DMS 273 treated with DMSO at 0.1 percent for 48 hours (cell line): ENCODE data around the gene FAM171A1.
"Not testable (repeated sequence)": the region's sequence is repeated elsewhere in the genome, so short reads cannot be mapped to it uniquely, and the experiment has no call there.

Experiments used
- DNase-seq: peaks from one replicate; lab custom pipeline; 2025; lab: John Stamatoyannopoulos, UW

Gene FAM171A1

DNA sequence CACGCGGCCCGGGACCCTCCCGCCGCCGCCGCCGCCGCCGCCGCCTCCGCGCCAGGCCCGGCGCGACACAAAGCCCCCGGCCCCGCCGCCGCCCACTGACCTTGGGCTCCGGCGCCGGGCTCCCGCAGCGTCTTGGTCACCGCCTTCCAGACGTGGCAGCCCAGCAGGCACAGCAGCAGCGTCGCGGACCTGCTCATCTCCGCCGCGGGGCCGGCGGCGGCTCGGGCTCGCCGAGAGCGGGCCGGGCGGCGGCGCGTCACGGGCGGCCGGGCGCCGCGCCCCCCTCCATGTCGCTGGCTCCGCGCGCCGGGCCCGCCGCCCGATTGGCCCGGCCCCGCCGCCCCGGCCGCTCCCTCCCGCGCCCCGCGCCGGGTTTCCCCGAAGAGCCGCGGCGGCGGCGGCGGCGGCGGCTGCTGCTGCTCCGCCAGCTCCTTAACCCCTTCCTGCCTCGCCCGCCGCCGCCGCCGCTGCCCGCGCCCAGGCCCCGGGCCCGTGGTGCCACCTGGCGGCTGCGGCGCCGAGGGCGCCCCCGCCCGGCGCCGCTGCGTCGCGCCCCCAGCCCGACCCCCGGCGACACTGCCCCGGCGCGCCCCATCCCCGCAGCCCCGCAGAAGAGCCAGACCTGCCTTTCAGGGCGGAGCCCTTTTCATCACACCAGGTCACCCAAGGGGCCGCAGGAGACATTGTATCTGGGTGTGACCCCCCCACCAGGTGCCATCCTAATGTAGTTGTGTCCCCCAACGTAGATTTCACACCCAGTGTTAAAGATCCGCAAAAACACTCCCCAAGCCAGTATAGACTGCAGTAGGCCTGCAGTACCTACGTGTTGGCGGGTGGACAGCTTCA is at the start of gene FAM171A1:
FAM171A1 (minus strand) TSS at position 434 of the 846 bp plus-strand sequence; CDS start at position 197, 237 bp downstream.
- no peak for DNase-seq

DNA sequence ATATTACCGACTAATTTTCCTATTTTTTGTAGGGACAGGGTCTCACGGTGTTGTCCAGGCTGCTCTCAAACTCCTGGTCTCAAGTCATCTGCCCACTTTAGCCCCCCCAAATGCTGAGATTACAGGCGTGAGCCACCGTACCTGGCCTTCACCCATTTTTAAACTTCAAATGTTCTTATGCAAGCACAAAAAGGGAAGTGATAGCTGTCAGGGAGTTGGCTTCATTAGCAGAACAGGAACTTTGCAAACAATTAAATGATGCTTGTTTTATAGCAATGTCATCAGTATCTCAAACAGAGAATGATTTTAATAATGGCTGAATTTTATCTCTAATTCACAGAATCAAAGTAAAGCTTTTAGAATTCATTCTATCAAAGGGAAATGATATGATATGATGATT is 49.8 kb upstream of the FAM171A1 start:
- no peak for DNase-seq

DNA sequence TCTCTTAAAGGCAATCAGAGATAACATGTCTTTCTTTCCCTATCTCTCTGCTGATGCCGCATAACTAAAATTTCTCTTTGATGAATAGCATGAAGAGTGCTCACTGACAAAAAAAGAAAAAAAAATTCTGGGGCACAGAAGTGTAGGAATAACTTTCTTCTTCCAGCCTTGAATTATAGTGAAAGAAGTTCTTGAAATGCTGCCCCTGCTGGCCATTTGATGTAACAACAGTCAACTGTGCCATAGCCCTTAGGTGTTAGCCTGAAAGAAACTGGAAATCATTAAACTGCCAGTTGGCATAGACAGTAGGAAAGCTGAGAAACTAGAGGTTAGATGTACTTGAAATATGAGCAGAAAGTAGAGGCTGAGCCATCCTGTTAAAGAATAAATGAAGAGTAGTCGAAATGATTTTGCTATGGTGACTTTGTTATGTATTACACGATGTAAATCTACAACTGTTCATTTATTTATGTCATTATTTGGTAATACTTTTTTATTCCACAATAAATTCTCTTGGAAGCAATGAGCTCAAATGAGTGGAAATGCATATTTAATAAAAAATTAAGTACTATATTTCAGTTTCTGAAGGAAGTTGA is 48.3 kb upstream of the FAM171A1 start:
- peak; percentile 8 for DNase-seq

- no peak for DNase-seq
Measured at GRCh38 chr10:15416034-15416433, 44.9 kb upstream of the FAM171A1 start.

DNA sequence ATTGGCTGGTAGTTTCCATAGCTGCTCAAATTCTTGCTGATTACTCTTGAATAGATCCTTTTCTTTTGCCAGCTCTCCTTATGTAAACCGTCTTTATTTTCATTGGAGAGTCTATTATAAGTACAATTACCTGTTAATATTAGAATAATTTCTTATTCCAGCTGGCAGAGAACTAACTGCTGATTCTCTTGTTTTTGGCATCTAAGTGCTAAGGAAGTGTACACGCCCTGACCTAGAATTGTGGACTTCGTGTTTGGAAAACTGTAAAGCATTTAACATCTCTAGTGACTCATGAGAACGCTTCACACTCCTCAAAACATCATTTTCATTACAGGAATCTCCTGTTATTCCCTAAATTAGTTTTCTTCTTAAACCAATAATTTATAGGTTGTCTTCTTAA is 39.9 kb upstream of the FAM171A1 start:
- DNase-seq = no peak

GRCh38 chr10:15409350-15409749 is 38.3 kb upstream of the FAM171A1 start:
- DNase-seq = not testable (repeated sequence)

GRCh38 chr10:15408557-15408956 is 37.5 kb upstream of the FAM171A1 start:
- no peak for DNase-seq

DNA sequence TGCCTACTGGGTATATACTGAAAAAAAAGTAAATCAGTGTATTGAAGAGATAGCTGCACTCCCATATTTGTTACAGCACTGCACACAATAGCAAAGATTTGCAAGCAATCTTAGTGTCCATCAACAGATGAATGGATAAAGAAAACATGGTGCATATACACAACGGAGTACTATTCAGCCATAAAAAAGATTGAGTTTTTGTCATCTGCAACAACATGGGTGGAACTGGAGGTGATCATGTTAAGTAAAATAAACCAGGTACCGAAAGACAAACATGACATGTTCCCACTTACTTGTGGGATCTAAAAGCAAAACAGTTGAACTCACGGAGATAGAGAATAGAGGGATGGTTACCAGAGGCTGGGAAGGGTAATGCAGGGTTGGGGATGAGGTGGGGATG is 34.2 kb upstream of the FAM171A1 start:
- no peak for DNase-seq

- no peak for DNase-seq
Measured at GRCh38 chr10:15401382-15401781, 30.3 kb upstream of the FAM171A1 start.

- DNase-seq = not testable (repeated sequence)
Measured at GRCh38 chr10:15400461-15400860, 29.4 kb upstream of the FAM171A1 start.

DNA sequence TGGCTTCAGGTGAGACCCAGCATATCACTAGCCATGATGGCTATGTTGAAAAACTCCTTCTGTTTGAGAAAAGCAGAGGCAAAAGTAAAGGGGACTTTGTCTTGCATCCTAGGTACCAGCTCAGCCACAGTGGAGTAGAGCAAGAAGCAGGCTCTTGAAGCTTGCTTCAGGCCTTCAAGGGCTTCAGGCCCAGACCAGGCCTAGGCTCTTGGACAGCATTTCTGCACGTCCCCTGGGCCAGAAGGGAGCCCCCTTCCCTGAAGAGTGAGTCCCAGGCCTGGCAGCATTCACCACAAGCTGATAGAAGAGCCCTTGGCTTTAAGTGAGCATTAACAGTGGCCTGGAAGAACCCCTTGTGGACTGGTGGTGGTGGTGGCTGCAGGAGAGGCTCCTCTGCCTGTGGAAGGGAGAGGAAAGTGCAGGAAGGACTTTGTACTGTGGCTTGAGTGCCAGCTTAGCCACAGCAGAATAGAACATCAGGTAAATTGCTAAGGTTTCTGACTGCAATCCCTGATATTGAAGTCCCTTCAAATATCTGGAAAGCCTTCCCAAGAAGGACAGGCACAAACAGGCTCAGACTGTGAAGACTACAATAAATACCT is 28.1 kb upstream of the FAM171A1 start:
- DNase-seq = no peak

DNA sequence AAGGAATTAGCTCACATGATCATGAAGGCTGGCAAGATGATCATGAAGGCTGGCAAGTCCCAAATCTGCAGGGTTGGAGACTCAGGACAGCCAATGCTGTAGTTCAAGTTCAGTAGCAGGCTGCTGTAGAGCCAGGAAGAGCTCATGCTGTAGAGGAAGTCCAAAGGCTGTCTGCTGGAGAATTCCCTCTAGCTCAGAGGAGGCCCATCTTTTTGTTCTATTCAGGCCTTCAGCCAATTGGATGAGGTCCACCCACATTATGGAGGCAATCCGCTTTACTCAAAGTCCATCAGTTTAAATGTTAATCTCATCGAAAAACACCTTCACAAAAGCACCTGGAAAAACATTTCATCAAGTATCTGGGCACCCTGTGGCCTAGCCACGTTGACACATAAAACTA is 24.8 kb upstream of the FAM171A1 start:
- no peak for DNase-seq

DNA sequence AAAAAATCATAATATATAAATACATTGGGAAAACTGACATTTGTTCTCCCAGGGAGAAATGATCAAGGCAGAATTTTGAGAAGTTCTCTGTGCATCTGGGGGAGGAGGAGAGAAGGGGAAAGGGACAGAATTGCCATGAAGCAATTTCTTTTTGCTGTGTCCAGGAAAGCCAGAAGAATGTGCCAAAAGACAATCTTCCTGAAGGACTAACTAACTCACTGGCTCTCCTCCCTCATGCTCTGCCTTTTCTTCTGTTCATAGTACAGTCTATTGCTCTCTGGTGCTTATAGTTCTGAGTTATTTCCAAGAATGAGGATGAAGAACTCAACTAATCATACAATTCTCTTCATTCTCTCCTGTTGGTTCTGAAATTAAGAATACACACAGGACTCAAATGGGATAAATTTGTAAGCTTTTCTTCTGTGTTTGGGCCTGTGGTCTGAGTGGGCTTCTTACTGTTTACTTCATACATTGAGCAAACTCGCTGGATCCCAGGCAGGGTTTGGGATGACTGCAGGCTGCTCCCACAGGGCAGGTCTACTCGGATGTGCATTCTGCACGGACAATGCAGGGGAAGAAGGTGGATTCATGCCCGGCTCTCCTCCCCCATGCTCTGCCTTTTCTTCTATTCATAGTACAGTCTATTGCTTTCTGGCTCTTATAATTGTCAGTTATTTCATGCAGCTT is 22.2 kb upstream of the FAM171A1 start:
- DNase-seq = peak; percentile 0

DNA sequence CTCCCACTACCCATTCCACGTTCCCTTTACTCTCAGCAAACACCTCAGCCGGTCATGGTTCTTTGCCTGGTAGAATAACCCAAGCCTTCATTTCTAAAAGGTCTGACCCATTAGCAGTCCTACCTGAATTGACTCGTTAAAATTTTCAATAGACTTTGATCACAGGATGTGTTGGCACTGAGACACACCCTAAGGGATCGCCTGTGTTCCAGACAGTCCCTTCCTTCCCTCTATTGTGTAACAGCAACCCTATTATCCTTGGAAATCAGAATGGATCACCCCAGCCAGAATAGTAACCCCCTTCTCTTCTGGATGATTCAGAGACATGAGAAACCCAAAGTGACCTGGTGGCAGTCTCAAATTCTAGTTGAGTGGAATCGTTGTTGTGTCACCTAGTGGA is 20.4 kb upstream of the FAM171A1 start:
- DNase-seq = no peak

GRCh38 chr10:15388172-15388571 is 17.1 kb upstream of the FAM171A1 start:
- not testable (repeated sequence) for DNase-seq

DNA sequence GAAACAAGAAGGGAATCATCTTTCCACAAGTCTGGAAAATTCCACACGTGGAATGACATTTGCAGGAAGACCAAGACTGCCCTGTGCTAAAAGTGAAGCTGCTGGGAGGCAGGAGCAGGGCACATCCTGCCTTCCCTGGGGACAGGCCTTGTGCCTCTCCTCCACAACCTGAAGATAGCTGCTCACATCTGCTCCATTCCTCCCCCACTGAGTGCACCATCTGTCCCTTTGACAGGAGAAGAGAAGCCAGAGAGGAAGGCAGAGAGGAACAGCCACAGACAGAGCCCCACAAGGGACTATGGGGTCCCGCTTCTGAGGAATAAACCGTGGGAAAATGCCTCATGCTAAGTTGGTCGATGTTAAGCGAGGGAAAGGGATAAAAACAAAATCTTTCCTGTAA is 15.9 kb upstream of the FAM171A1 start:
- DNase-seq = peak; percentile 89

DNA sequence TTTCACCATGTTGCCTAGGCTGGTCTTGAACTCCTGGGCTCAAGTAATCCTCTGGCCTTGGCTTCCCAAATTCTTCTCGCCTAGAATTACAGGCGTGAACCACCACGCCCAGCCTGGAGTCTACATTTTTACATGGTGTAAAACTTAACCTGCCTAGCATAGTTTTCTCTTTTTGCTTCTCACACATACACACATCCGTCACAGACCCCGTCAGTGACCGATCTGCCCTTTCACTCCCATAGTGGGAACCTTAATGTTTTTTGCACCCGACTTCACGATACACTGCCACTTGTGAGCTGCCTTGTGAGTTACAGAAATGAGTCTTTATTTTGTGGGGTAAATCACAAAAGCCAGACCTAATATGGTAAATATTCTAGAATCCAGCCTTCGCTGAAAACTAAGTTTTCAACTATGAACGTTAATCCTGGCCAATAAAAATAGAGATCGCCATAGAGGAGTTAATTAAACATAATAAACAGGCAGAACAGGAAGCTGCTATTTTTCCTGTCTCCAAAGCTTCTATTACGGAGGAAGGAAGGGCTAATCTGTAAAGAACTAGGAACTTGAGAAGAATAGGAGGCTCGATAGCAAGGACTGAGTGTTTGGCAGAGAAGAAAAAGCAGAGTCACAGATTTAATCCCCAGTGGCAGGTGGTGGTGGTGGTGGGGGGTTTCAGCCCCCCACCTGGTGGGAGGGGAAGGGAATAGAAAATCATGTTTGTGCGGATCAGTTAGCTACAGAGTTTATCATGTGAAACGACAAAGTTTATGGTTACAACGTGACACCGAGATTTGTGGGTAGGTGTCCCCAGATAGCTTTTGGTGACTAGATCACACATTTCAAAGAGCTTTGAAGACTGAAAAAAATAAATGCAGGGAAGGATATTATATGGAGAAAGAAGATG is 14.7 kb upstream of the FAM171A1 start:
- DNase-seq = peak; percentile 23

- no peak for DNase-seq
Measured at GRCh38 chr10:15381420-15381819, 10.3 kb upstream of the FAM171A1 start.

DNA sequence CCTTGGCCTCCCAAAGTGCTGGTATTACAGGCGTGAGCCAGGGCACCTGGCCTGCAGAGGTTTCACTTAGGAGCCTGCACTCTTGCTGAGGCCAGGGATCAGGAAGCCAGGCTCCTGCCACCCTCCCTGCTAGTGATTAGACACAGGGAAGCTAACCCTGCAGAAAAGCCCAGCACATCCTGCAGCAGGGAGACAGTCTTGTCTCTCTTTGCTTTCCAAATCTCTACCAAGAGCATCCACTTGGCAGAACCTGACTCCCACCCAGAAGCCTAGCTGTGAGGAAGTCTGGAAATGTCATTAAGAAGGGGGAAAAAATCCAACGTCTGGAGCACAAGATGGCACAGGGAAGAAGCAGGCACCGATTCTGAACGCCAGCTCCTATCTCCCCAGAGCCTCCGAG is 8.0 kb upstream of the FAM171A1 start:
- no peak for DNase-seq

DNA sequence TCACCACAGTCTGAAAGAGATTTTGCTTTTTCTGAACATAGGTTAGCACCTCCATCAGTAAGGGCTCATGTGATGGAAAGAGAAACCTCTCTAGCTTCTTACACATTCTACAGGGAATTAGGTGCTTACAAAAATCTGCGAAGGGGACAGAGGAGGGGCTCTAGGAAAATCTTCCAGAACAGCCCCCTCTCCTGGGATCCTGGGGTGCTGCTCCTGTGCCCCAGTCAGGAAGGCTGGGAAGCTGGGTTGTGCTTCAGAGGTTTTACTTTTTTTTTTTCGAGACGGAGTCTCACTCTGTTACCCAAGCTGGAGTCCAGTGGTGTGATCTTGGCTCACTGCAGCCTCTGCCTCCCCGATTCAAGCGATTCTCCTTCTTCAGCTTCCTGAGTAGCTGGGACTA is 7.5 kb upstream of the FAM171A1 start:
- no peak for DNase-seq

DNA sequence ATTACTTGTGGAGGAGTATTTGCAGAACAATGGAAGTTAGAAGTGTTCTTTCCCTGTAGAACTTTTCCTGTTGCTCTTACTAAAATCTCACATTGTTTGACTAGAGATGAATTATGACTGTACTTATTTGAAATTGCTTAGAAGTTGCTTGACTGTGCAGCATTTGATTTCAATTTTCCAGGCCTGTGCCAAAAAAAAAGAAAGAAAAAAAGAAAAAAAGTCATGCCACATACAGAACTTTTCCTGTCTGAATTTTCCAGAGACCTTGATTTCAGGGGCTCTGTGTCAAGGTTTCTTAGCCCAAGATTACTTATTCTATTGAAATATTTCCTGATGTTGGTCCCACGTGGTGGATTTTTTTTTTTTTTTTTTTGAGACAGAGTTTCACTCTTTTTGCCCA is 3.5 kb upstream of the FAM171A1 start:
- DNase-seq = no peak

DNA sequence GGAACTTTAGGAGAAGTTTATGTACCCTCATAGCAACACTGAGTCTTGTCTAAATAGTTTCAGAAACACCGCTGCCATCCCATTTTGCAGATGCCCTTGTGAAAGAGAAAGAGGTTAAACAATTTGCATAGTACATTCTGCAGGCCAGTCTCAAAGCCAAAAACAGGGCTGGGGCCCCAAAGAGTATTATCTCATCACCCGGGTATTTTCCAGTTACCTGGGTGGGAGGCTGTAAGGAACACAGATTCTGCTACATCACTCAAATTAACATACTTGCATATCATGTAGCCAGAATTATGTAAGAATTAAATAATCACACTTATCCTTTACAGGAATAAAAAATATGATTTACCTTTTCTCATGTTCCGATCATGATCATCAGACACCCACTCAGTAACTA is 3.1 kb upstream of the FAM171A1 start:
- no peak for DNase-seq
